SK-N-SH treated with all-trans-retinoic acid at 6 μM for 48 hours (cell line): ENCODE measurements around the gene RERE.

Source experiments
- ISL1 ChIP-seq: fragments of 250-450 bp; sonication (Bioruptor Pico); IDR thresholded peaks from 2 replicates; pipeline ENCODE4 v2.1.2; 2022; ENCODE audit warnings: mild to moderate bottlenecking, moderate library complexity
- SNAI2 ChIP-seq: fragments of 250-450 bp; sonication (Bioruptor Pico); IDR thresholded peaks from 2 replicates; pipeline ENCODE4 v1.5.0; 2020; ENCODE audit warnings: mild to moderate bottlenecking, moderate library complexity
- ZNF8 ChIP-seq: fragments of 450-650 bp; formaldehyde crosslinking; IDR thresholded peaks from 2 replicates; pipeline ENCODE4 v1.5.0; 2020; ENCODE audit warnings: mild to moderate bottlenecking, moderate library complexity
- TF ChIP-seq, protein P1 (sequence below): fragments of 250-450 bp; sonication (Bioruptor Pico); IDR thresholded peaks from 2 replicates; pipeline ENCODE4 v1.5.1; 2020; ENCODE audit warnings: low read depth, mild to moderate bottlenecking, moderate library complexity

GRCh38 chr1:8736927-8737326, 80.5 kb downstream of the RERE start:
- TF ChIP-seq SNAI2 (CRISPR knock-in tag) (no peak), ISL1 (CRISPR knock-in tag) (no peak), ZNF8 (CRISPR knock-in tag) (no peak)
- TF ChIP-seq, protein P1, sequence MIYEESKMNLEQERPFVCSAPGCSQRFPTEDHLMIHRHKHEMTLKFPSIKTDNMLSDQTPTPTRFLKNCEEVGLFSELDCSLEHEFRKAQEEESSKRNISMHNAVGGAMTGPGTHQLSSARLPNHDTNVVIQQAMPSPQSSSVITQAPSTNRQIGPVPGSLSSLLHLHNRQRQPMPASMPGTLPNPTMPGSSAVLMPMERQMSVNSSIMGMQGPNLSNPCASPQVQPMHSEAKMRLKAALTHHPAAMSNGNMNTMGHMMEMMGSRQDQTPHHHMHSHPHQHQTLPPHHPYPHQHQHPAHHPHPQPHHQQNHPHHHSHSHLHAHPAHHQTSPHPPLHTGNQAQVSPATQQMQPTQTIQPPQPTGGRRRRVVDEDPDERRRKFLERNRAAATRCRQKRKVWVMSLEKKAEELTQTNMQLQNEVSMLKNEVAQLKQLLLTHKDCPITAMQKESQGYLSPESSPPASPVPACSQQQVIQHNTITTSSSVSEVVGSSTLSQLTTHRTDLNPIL (CRISPR knock-in tag), result no peak
